B cell (primary cell): ENCODE results near the gene SHANK1.

Experiments used
- EZH2 ChIP-seq: IDR thresholded peaks from 2 replicates; pipeline ENCODE4 v1.6.1; 2012; ENCODE audit warnings: borderline replicate concordance, low read depth, mild to moderate bottlenecking, moderate library complexity, low read length; ENCODE audit not compliant: insufficient read depth, poor library complexity, severe bottlenecking
- TF ChIP-seq, protein P1 (sequence below): fragments of 200-600 bp; IDR thresholded peaks from one replicate; pipeline ENCODE4 v1.8.0; 2022; ENCODE audit warnings: antibody characterized with exemption, mild to moderate bottlenecking

DNA sequence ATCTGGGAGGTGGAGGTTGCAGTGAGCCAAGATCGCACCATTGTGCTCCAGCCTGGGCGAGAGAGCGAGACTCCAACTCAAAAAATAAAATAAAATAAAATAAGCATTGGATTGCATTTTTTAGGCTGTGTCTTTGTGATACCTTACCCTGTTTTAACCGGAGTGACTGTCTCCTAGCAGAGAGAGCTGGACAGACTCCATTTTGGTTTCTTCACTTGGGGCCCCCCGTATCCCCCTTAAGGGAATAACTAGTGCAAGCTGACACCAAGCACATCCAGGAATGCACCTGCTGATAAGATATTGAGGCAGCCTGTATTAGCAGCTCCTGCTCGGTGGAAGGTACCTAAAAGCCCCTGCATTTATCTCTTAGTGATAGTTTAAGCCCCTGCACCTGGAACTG lies 29.9 kb upstream of the SHANK1 start:
- TF ChIP-seq, protein P1, sequence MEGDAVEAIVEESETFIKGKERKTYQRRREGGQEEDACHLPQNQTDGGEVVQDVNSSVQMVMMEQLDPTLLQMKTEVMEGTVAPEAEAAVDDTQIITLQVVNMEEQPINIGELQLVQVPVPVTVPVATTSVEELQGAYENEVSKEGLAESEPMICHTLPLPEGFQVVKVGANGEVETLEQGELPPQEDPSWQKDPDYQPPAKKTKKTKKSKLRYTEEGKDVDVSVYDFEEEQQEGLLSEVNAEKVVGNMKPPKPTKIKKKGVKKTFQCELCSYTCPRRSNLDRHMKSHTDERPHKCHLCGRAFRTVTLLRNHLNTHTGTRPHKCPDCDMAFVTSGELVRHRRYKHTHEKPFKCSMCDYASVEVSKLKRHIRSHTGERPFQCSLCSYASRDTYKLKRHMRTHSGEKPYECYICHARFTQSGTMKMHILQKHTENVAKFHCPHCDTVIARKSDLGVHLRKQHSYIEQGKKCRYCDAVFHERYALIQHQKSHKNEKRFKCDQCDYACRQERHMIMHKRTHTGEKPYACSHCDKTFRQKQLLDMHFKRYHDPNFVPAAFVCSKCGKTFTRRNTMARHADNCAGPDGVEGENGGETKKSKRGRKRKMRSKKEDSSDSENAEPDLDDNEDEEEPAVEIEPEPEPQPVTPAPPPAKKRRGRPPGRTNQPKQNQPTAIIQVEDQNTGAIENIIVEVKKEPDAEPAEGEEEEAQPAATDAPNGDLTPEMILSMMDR, result no peak
- TF ChIP-seq EZH2, result no peak
